Right lobe of liver (tissue), 6 donors: Measurements from ENCODE around the gene BACH1. TPM values are rescaled to one million over a fixed set of nuclear protein-coding genes. Genes with fewer than 3 reads are reported as not detected.

Experiments
- ATAC-seq, 4 donors: fragments of 200-7000 bp; cut with Tn5 transposase; one replicate each; pipeline ENCODE4 v1.9.1; 2020; ENCODE audit warnings: mild to moderate bottlenecking in 4 of 4, moderate library complexity in 4 of 4
- DNase-seq, 3 donors: peaks; one replicate each; pipeline ENCODE4 v3.0.0-alpha.2; 2020
- H3K27ac ChIP-seq, 3 donors: fragments of 200-600 bp; one replicate each; pipeline ENCODE4 v1.8.0; 2022
- H3K27me3 ChIP-seq, 2 donors: fragments of 200-600 bp; one replicate each; pipeline ENCODE4 v1.8.0; 2022
- H3K36me3 ChIP-seq, 4 donors: fragments of 200-600 bp; sonication (generic) in 1 of 4; one replicate each; pipeline versions ENCODE4 v1.5.1 to v1.8.0; 2017 to 2022; ENCODE audit warnings: control low read depth in 1 of 4
- H3K4me1 ChIP-seq, 4 donors: fragments of 200-600 bp; sonication (generic) in 1 of 4; one replicate each; pipeline versions ENCODE4 v1.5.1 to v1.8.0; 2017 to 2022; ENCODE audit warnings: control low read depth in 1 of 4
- H3K4me3 ChIP-seq, 3 donors: fragments of 200-600 bp; one replicate each; pipeline ENCODE4 v1.8.0; 2022
- H3K9me3 ChIP-seq, 4 donors: fragments of 200-600 bp; sonication (generic) in 1 of 4; one replicate each; pipeline versions ENCODE4 v1.5.1 to v1.8.0; 2017 to 2022; ENCODE audit warnings: control low read depth in 1 of 4
- CTCF ChIP-seq, 4 donors: fragments of 200-600 bp in 3 of 4; fragments of 450-650 bp in 1 of 4; IDR thresholded peaks; one replicate each; pipeline versions ENCODE4 v1.5.1 to v1.8.0; 2016 to 2022; ENCODE audit warnings: antibody characterized with exemption in 4 of 4, mild to moderate bottlenecking in 2 of 4
- POLR2A ChIP-seq: fragments of 450-650 bp; IDR thresholded peaks from one replicate; pipeline ENCODE4 v1.6.1; 2017; ENCODE audit warnings: antibody characterized with exemption, mild to moderate bottlenecking
- WGBS: methylation state at CpG from one replicate; pipeline ENCODE4 v1.1.6; 2018; ENCODE audit warnings: low coverage, low lambda C conversion rate; ENCODE audit not compliant: insufficient coverage; ENCODE audit errors: missing lambda C conversion rate; 5-methylcytosine and 5-hydroxymethylcytosine counted together
- intact Hi-C, 2 donors: fragments of 100-400 bp; cut with DNase I; formaldehyde crosslinking; loops; one replicate each; pipeline versions ENCODE4 v1.11.2 to v1.14.1; 2022
- total RNA-seq, 6 experiments: library from RNA; depleted of rRNA in 2 of 6; stranded (reverse); fragments of >200 nt in 2 of 6; fragmentation: NEBNext Ultra II Directional in 3 of 6; extraction: Animal tissue kit (Norgen Biotek cat#: 25700) in 3 of 6; gene quantifications; one replicate each; pipeline versions ENCODE4 v1.1.0 to v1.2.4, GENCODE V29; 2016 to 2023
- donor health status: DM: no; HTN: yes; CAD: no.
- donor health status: DM: no; HTN: no; CAD: no.
- donor health status: DM: no; HTN: no; CAD: no.
- donor health status: DM: no; HTN: yes; CAD: no.
- donor health status: DM: no; HTN: yes; CAD: no.

The BACH1 gene
- total RNA-seq, 6 experiments from 2014 or later: 22.7 to 57.5 (median 27.2) TPM

- 100% methylated on average over 1 of the region's 1 CpG for WGBS
Observed at GRCh38 chr21:29374481-29374880, 75.8 kb downstream of the BACH1 start.

GRCh38 chr21:29376556-29376955, 77.8 kb downstream of the BACH1 start:
- DNase-seq (peak; percentile 41 to 59 (median 53)), ATAC-seq (peak; percentile 66 to 80 (median 72))
- no peaks in the 10 kb centered on the region for H3K36me3 ChIP-seq
- intact Hi-C loops: loop anchor here (10.0 kb wide), 2 partner anchors 212 to 222 kb away; no protein-coding TSS in a partner anchor
- no peak overlapping the region for H3K27ac ChIP-seq
- 40% methylated on average over 1 of the region's 3 CpGs for WGBS
- H3K4me1 ChIP-seq: no peaks in the 10 kb centered on the region
- no peak for TF ChIP-seq POLR2A
- peak; percentile 24 to 54 (median 36) for TF ChIP-seq CTCF (IDR thresholded peaks at IDR 0.05)
- no peak overlapping the region for H3K4me3 ChIP-seq
- H3K9me3 ChIP-seq: no peaks in the 10 kb centered on the region
- no peaks in the 10 kb centered on the region for H3K27me3 ChIP-seq

More at GRCh38 chr21:29374481-29374880, 75.8 kb downstream of the BACH1 start:
- ATAC-seq (no peak), DNase-seq (no peak)
- Histone ChIP-seq H3K27me3 (no peaks in the 10 kb centered on the region), H3K4me1 (no peaks in the 10 kb centered on the region), H3K4me3 (no peak overlapping the region), H3K36me3 (no peaks in the 10 kb centered on the region), H3K9me3 (no peaks in the 10 kb centered on the region), H3K27ac (no peak overlapping the region)
- intact Hi-C loops: loop anchor here (5.0 to 10.0 kb wide), 3 partner anchors 210 to 282 kb away; no protein-coding TSS in a partner anchor
- TF ChIP-seq POLR2A (no peak), CTCF (IDR thresholded peaks at IDR 0.05) (no peak)

GRCh38 chr21:29377266-29377665, 78.5 kb downstream of the BACH1 start:
- DNase-seq: no peak

GRCh38 chr21:29378832-29379231, 80.1 kb downstream of the BACH1 start:
- H3K4me1 ChIP-seq: no peaks in the 10 kb centered on the region
- H3K27me3 ChIP-seq: no peaks in the 10 kb centered on the region
- no peak overlapping the region for H3K4me3 ChIP-seq
- DNase-seq (no peak), ATAC-seq (no peak)
- WGBS: 73% methylated on average over 4 of the region's 4 CpGs
- H3K36me3 ChIP-seq: no peaks in the 10 kb centered on the region
- H3K9me3 ChIP-seq: no peaks in the 10 kb centered on the region
- no peak overlapping the region for H3K27ac ChIP-seq
- intact Hi-C loops: loop anchor here (10.0 kb wide), 2 partner anchors 214 to 224 kb away; no protein-coding TSS in a partner anchor
- TF ChIP-seq CTCF (IDR thresholded peaks at IDR 0.05) (no peak), POLR2A (no peak)

More at GRCh38 chr21:29377266-29377665, 78.5 kb downstream of the BACH1 start:
- no peak for ATAC-seq
- intact Hi-C loops: loop anchor here (10.0 kb wide), 2 partner anchors 212 to 222 kb away; no protein-coding TSS in a partner anchor
- 69% methylated on average over 4 of the region's 4 CpGs for WGBS
- Histone ChIP-seq H3K36me3 (no peaks in the 10 kb centered on the region), H3K4me1 (no peaks in the 10 kb centered on the region), H3K27ac (no peak overlapping the region), H3K27me3 (no peaks in the 10 kb centered on the region), H3K9me3 (no peaks in the 10 kb centered on the region), H3K4me3 (no peak overlapping the region)
- TF ChIP-seq POLR2A: no peak

GRCh38 chr21:29379517-29380054, 80.9 kb downstream of the BACH1 start:
- intact Hi-C loops: loop anchor here (10.0 kb wide), 2 partner anchors 215 to 225 kb away; no protein-coding TSS in a partner anchor
- H3K27me3 ChIP-seq: no peaks in the 10 kb centered on the region
- WGBS: 67% methylated on average over 5 of the region's 6 CpGs
- H3K4me1 ChIP-seq: no peaks in the 10 kb centered on the region
- TF ChIP-seq POLR2A (no peak), CTCF (IDR thresholded peaks at IDR 0.05) (no peak)
- no peak for ATAC-seq
- H3K36me3 ChIP-seq: no peaks in the 10 kb centered on the region
- no peak overlapping the region for H3K27ac ChIP-seq
- no peak overlapping the region for H3K4me3 ChIP-seq
- no peak for DNase-seq
- no peaks in the 10 kb centered on the region for H3K9me3 ChIP-seq
